GM23338 (cell line): ENCODE results near the gene RSRC1.

Experiments used
- CTCF ChIP-seq, 2 experiments: fragments of 200-600 bp in 1 of 2; sonication (generic) in 1 of 2; conservative IDR thresholded peaks; 2 replicates each; pipeline versions ENCODE4 v1.5.1 to v1.6.1; 2016 to 2017; ENCODE audit warnings: antibody characterized with exemption in 2 of 2, low read depth in 2 of 2, mild to moderate bottlenecking in 2 of 2, moderate library complexity in 1 of 2
- ETS1 ChIP-seq: IDR thresholded peaks from 2 replicates; pipeline ENCODE4 v1.6.1; 2016; ENCODE audit warnings: antibody characterized with exemption
- EZH2phosphoT487 ChIP-seq: fragments of 200-600 bp; sonication (generic); IDR thresholded peaks from one replicate; pipeline ENCODE4 v1.8.1; 2018; ENCODE audit warnings: antibody characterized with exemption; ENCODE audit not compliant: unreplicated experiment
- NANOG ChIP-seq: IDR thresholded peaks from 2 replicates; pipeline ENCODE4 v1.6.1; 2016; ENCODE audit warnings: antibody characterized with exemption, borderline replicate concordance
- REST ChIP-seq: IDR thresholded peaks from one replicate; pipeline ENCODE4 v1.6.1; 2018; ENCODE audit warnings: antibody characterized with exemption; ENCODE audit not compliant: unreplicated experiment

- no peak for TF ChIP-seq NANOG
- TF ChIP-seq ETS1: no peak
- TF ChIP-seq EZH2phosphoT487: no peak
- no peak for TF ChIP-seq CTCF (conservative IDR thresholded peaks at IDR 0.05; ENCODE audit: low read depth in 2 of 2)
- no peak for TF ChIP-seq REST
These were observed 30.5 kb downstream of the RSRC1 start for GRCh38 chr3:158140396-158140795.
